ENCODE results near the gene C1QTNF8.

GRCh38 chr16:1134776-1135458 lies 38.9 kb upstream of the C1QTNF8 start:
- TF ChIP-seq POLR2AphosphoS5 (IDR thresholded peaks at IDR 0.05; ENCODE audit: low read depth, low read length) (no peak), REST (IDR thresholded peaks at IDR 0.05; ENCODE audit: insufficient read depth in 1 of 2, low read depth in 2 of 2, low read length in 2 of 2) (no peak), SIN3A (IDR thresholded peaks at IDR 0.05; ENCODE audit: borderline replicate concordance, insufficient read depth, low read length) (no peak), FOXP2 (optimal IDR thresholded peaks at IDR 0.05; ENCODE audit: borderline replicate concordance, extremely low read depth, extremely low read length, insufficient read depth) (no peak)

Data from PFSK-1 (cell line).